A673 (cell line): Measurements from ENCODE around the gene TMEM108. TPM values are rescaled to one million over a fixed set of nuclear protein-coding genes. Genes with fewer than 3 reads are reported as not detected.

Experiments
- BruUV-seq: library from RNA; stranded (reverse); fragments of 400-500 nt; replicated peaks from 2 replicates; lab custom pipeline; 2021; lab: Mats Ljungman, UMichigan
- CTCF ChIA-PET: fragments of 300-600 bp; sonication (Branson Sonifier 250); formaldehyde crosslinking; loops from one replicate; lab custom pipeline; 2022; ENCODE audit warnings: antibody characterized with exemption; lab: Charles Lee
- POLR2A ChIA-PET: fragments of 300-600 bp; sonication (Branson Sonifier 250); formaldehyde crosslinking; loops from one replicate; lab custom pipeline; 2022; ENCODE audit warnings: antibody characterized with exemption; ENCODE audit not compliant: low non-redundant PET; lab: Charles Lee
- DNase-seq: peaks from one replicate; pipeline ENCODE4 v3.0.0-alpha.2; 2015; ENCODE audit warnings: low spot score
- H3K27ac ChIP-seq: fragments of 200-600 bp; sonication (generic); 2 replicates; pipeline ENCODE4 v1.5.1; 2016; ENCODE audit warnings: mixed run types, low read depth, mild to moderate bottlenecking, mixed read lengths, antibody characterized with exemption, low read length; ENCODE audit not compliant: poor library complexity, severe bottlenecking
- H3K27me3 ChIP-seq: fragments of 200-600 bp; sonication (generic); replicated peaks from 2 replicates; pipeline ENCODE4 v1.6.1; 2017; ENCODE audit warnings: mixed run types, low read depth, mild to moderate bottlenecking, mixed read lengths, antibody characterized with exemption, low read length; ENCODE audit not compliant: insufficient read depth, poor library complexity
- H3K36me3 ChIP-seq: fragments of 200-600 bp; sonication (generic); 2 replicates; pipeline ENCODE4 v1.6.1; 2016; ENCODE audit warnings: mixed run types, mild to moderate bottlenecking, mixed read lengths, antibody characterized with exemption, low read length; ENCODE audit not compliant: insufficient read depth, poor library complexity, severe bottlenecking
- H3K4me1 ChIP-seq: fragments of 200-600 bp; sonication (generic); 2 replicates; pipeline ENCODE4 v1.6.1; 2017; ENCODE audit warnings: mixed run types, mild to moderate bottlenecking, mixed read lengths, antibody characterized with exemption, low read length; ENCODE audit not compliant: insufficient read depth, poor library complexity, severe bottlenecking
- H3K4me3 ChIP-seq: fragments of 200-600 bp; sonication (generic); 2 replicates; pipeline ENCODE4 v1.5.1; 2016; ENCODE audit warnings: low read depth, mixed run types, mild to moderate bottlenecking, mixed read lengths, low read length; ENCODE audit not compliant: poor library complexity, severe bottlenecking
- H3K9me3 ChIP-seq: fragments of 200-600 bp; sonication (generic); 2 replicates; pipeline ENCODE4 v1.6.1; 2016; ENCODE audit warnings: mixed run types, low read depth, mild to moderate bottlenecking, mixed read lengths, antibody characterized with exemption, low read length; ENCODE audit not compliant: poor library complexity, severe bottlenecking
- EZH2 ChIP-seq: fragments of 200-600 bp; sonication (generic); IDR thresholded peaks from 2 replicates; pipeline ENCODE4 v1.6.1; 2017; ENCODE audit warnings: borderline replicate concordance, low read depth, mild to moderate bottlenecking, mixed read lengths, antibody characterized with exemption, low read length; ENCODE audit not compliant: poor library complexity, severe bottlenecking
- intact Hi-C: fragments of 100-400 bp; cut with micrococcal nuclease; formaldehyde crosslinking; loops from one replicate; pipeline ENCODE4 v1.10.0; 2022; ENCODE audit not compliant: unreplicated experiment
- total RNA-seq: library from RNA; stranded (reverse); gene quantifications from 2 replicates; pipeline ENCODE4 v1.2.3, GENCODE V29; 2021
- TF ChIP-seq, protein P1 (sequence below): fragments of 300-800, 200-600 bp; sonication (generic); conservative IDR thresholded peaks from 2 replicates; pipeline ENCODE4 v1.5.1; 2017; ENCODE audit warnings: low read depth, mild to moderate bottlenecking, antibody characterized with exemption, low read length, moderate library complexity, mixed read lengths

The TMEM108 gene
- total RNA-seq, 1 experiment from 2014 or later, result 0.30 TPM

DNA sequence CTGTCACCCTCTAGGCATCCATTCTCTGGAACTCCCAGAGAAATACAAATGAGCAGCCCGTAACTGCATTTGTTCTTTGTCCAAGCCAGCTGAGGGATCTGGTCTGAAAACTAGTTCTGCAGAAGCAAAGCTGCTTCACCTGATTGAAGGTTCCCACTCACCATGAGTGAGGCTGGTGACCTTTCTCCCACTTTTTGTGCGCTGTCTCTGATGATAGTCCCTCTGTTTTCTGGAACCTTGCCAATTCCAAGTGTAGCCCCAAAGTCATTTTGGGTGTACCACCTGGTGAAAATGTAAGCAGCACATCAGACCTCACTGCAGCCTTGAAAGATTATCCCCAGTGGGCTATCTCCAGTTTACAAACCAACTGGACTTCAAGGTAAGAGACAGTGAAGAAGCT is 322.3 kb downstream of the TMEM108 start:
- intact Hi-C loops, result no loop called here
- POLR2A ChIA-PET, result no interaction called here
- no peak for DNase-seq
- H3K4me3 ChIP-seq, result no peak overlapping the region
- peaks cover 17% of the 10 kb centered on the region for H3K27me3 ChIP-seq
- H3K4me1 ChIP-seq, result no peaks in the 10 kb centered on the region
- no peak overlapping the region for H3K27ac ChIP-seq
- CTCF ChIA-PET, result no interaction called here
- peaks cover 5% of the 10 kb centered on the region for H3K9me3 ChIP-seq
- H3K36me3 ChIP-seq, result no peaks in the 10 kb centered on the region
- BruUV-seq, result no TSS peak
- TF ChIP-seq EZH2, result no peak
- TF ChIP-seq, protein P1, sequence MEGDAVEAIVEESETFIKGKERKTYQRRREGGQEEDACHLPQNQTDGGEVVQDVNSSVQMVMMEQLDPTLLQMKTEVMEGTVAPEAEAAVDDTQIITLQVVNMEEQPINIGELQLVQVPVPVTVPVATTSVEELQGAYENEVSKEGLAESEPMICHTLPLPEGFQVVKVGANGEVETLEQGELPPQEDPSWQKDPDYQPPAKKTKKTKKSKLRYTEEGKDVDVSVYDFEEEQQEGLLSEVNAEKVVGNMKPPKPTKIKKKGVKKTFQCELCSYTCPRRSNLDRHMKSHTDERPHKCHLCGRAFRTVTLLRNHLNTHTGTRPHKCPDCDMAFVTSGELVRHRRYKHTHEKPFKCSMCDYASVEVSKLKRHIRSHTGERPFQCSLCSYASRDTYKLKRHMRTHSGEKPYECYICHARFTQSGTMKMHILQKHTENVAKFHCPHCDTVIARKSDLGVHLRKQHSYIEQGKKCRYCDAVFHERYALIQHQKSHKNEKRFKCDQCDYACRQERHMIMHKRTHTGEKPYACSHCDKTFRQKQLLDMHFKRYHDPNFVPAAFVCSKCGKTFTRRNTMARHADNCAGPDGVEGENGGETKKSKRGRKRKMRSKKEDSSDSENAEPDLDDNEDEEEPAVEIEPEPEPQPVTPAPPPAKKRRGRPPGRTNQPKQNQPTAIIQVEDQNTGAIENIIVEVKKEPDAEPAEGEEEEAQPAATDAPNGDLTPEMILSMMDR, result no peak

GRCh38 chr3:133361011-133361410 is 322.8 kb downstream of the TMEM108 start:
- no peak overlapping the region for H3K27ac ChIP-seq
- peaks cover 5% of the 10 kb centered on the region for H3K9me3 ChIP-seq
- no peaks in the 10 kb centered on the region for H3K4me1 ChIP-seq
- no peak overlapping the region for H3K4me3 ChIP-seq
- no TSS peak for BruUV-seq
- no peak for DNase-seq
- ChIA-PET POLR2A (no interaction called here), CTCF (no interaction called here)
- intact Hi-C loops, result no loop called here
- H3K36me3 ChIP-seq, result no peaks in the 10 kb centered on the region
- peaks cover 22% of the 10 kb centered on the region for H3K27me3 ChIP-seq
- TF ChIP-seq, protein P1, result no peak
- TF ChIP-seq EZH2, result no peak

DNA sequence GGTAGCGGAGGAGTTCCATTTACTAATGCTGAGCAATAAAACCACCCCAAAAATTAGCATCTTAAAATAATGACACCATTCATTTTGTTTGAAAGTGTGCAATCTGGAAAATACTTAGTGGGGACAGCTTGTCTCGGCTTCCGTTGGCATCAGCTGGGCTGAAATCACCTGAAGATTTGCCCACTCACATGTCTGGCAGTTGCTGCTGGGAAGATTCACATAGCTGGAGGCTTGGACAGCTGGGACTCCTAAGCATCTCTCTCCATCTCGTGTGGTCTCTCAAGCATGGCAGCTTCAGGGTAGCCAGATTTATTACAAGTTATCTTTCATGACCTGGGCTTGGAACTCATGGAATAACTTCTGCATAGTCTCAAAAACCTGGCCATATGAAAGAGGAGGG is 323.2 kb downstream of the TMEM108 start:
- Histone ChIP-seq H3K36me3 (no peaks in the 10 kb centered on the region), H3K9me3 (peaks cover 3% of the 10 kb centered on the region), H3K27ac (no peak overlapping the region), H3K4me3 (no peak overlapping the region), H3K4me1 (no peaks in the 10 kb centered on the region), H3K27me3 (peaks cover 22% of the 10 kb centered on the region)
- ChIA-PET CTCF (no interaction called here), POLR2A (no interaction called here)
- DNase-seq, result no peak
- intact Hi-C loops, result no loop called here
- TF ChIP-seq, protein P1, result no peak
- TF ChIP-seq EZH2, result no peak
- BruUV-seq, result no TSS peak
